ENCODE data around the gene PCDHGA5.
A peak's percentile ranks its signal among the peaks of the same experiment; 100 is the strongest.

Gene PCDHGA5

DNA sequence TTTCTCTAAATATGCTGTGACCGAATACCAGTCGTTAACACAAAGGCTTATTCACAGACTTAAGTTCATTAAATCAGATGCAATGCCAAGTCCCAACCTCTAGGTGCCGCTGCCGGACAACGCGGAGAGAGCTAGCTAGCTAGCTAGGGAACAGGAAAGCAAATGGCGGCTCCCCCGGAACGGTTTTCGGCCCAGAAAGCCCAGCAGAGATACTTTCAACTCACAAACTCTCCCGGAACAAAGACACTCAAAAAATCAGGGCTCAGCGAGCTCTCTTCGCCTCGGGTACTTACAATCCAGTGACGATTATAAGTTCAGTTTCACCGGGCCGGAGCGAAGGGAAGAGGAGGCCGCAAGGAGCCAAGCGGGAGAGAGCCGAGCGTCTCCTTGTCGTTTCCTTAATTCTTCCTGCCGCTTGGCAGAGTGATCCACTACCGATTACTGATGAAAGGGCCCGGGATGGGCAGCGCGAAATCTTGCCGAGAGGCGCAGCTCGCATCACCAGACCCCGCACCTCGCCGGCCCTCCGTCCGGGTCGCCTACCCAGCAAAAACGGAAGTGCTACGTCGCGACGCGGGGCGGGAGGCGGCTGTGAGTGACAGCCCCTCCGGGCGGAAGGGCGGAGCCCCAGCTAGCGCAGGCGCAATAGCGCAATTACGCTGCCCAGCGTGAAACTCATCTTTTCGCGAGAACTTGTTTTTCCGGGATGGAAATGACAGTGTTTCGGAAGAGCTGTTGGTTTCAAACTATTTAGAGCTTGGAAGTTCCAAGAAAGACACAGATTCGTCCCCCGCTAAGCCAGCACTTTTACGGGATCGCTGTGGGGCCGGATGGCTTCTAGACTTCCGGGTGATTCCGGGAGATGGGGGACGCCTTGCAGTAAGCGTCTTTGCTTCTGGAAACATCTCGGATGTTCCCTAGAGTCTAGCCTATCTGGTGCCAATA is 43.5 kb upstream of the PCDHGA5 start, which contains the start of gene TAF7:
TAF7 (minus strand) TSS at position 560 of the 945 bp plus-strand sequence. CDS start 740 bp downstream, outside the sequence.
- H3K9ac ChIP-seq (ENCODE audit: low read depth, low read length, poor library complexity), result no peak within 1 kb of the TSS
- peaks cover 0 to 1% of the 10 kb centered on the region in 2 donors for H3K4me1 ChIP-seq (ENCODE audit: control insufficient read depth in 2 of 2, insufficient read depth in 1 of 2, low read depth in 1 of 2, low read length in 2 of 2)
- H2AFZ ChIP-seq (ENCODE audit: low read length), result peak within 1 kb of the TSS; percentile 90
- H3K36me3 ChIP-seq (replicated peaks in 1 of 2; ENCODE audit: control insufficient read depth in 2 of 2, insufficient read depth in 2 of 2, low read length in 2 of 2), result peaks cover 15 to 40% of the 10 kb centered on the region in 2 donors
- peak within 1 kb of the TSS; percentile 64 to 91 for H3K4me3 ChIP-seq (ENCODE audit: low read length in 2 of 2)
- no peaks in the 10 kb centered on the region for H3K79me1 ChIP-seq (ENCODE audit: low read depth, low read length)
- no peak within 1 kb of the TSS for H2BK5ac ChIP-seq (ENCODE audit: low read length)
- no peak within 1 kb of the TSS for H2BK120ac ChIP-seq (ENCODE audit: low read depth, low read length)
- H3K9me3 ChIP-seq (replicated peaks in 1 of 2; ENCODE audit: control insufficient read depth in 2 of 2, insufficient read depth in 1 of 2, low read depth in 1 of 2, low read length in 2 of 2), result peaks cover 19 to 52% of the 10 kb centered on the region in 2 donors
- no peaks in the 10 kb centered on the region for H3K27me3 ChIP-seq (ENCODE audit: control insufficient read depth in 3 of 3, insufficient read depth in 3 of 3, low read depth in 1 of 3, low read length in 3 of 3)
- H3K14ac ChIP-seq (ENCODE audit: low read length), result no peak within 1 kb of the TSS
- H4K91ac ChIP-seq (ENCODE audit: low read depth, low read length, poor library complexity), result no peak within 1 kb of the TSS
- no peak within 1 kb of the TSS for H3K4ac ChIP-seq (ENCODE audit: low read length)
- no peak within 1 kb of the TSS for H2AK5ac ChIP-seq (ENCODE audit: low read depth, low read length)
- H2BK15ac ChIP-seq (ENCODE audit: low read length), result no peak within 1 kb of the TSS
- DNase-seq (ENCODE audit: low spot score), result peak; percentile 93
- peak within 1 kb of the TSS; percentile 65 for H3K4me2 ChIP-seq (ENCODE audit: insufficient read depth, low read length, poor library complexity, severe bottlenecking)
- peak within 1 kb of the TSS; percentile 94 for H3K18ac ChIP-seq (ENCODE audit: low read length)
- peak within 1 kb of the TSS; percentile 94 for H3K23ac ChIP-seq (ENCODE audit: low read depth, low read length, poor library complexity)
- no peak within 1 kb of the TSS for H4K8ac ChIP-seq (ENCODE audit: low read depth, low read length)
- WGBS, 2 donors (ENCODE audit: extremely low coverage in 2 of 2, insufficient read length in 2 of 2, insufficient replicate concordance in 1 of 2), result no CpG with 5 or more reads among the region's 67 CpGs
- peak within 1 kb of the TSS; percentile 83 for H3K27ac ChIP-seq (replicated peaks; ENCODE audit: low read length)
- H2BK12ac ChIP-seq (ENCODE audit: low read length), result no peak within 1 kb of the TSS

DNA sequence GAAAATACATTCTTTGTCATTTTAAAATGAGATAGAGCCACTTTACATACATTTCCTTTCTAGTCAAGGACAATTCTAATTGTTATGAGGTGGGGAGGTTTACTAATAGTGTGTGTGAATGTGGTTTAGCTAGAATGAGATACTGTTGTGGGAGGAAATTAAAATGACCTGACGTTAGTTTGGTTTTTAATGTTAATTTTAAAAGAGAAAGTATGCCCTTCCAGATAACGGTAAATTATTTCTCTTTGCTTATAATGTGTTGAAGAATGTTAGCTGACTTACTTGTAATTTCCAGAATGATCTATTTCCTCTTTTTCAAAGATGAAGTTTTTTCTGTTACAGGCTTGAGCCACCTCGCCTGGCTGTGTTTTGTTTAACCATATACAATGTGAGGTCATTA is 41.7 kb upstream of the PCDHGA5 start:
- Histone ChIP-seq H2AK5ac (ENCODE audit: low read depth, low read length) (no peak overlapping the region), H3K36me3 (replicated peaks in 1 of 2; ENCODE audit: control insufficient read depth in 2 of 2, insufficient read depth in 2 of 2, low read length in 2 of 2) (peaks cover 15 to 23% of the 10 kb centered on the region in 2 donors), H2BK15ac (ENCODE audit: low read length) (no peak overlapping the region), H2BK5ac (ENCODE audit: low read length) (no peak overlapping the region), H3K9ac (ENCODE audit: low read depth, low read length, poor library complexity) (no peak overlapping the region), H3K79me1 (ENCODE audit: low read depth, low read length) (no peaks in the 10 kb centered on the region), H3K4me3 (ENCODE audit: low read length in 2 of 2) (no peak overlapping the region), H4K91ac (ENCODE audit: low read depth, low read length, poor library complexity) (no peak overlapping the region), H3K23ac (ENCODE audit: low read depth, low read length, poor library complexity) (no peak overlapping the region), H3K18ac (ENCODE audit: low read length) (no peak overlapping the region), H3K4me1 (ENCODE audit: control insufficient read depth in 2 of 2, insufficient read depth in 1 of 2, low read depth in 1 of 2, low read length in 2 of 2) (peaks cover 0 to 1% of the 10 kb centered on the region in 2 donors), H3K4ac (ENCODE audit: low read length) (no peak overlapping the region), H3K14ac (ENCODE audit: low read length) (no peak overlapping the region), H3K27me3 (ENCODE audit: control insufficient read depth in 3 of 3, insufficient read depth in 3 of 3, low read depth in 1 of 3, low read length in 3 of 3) (no peaks in the 10 kb centered on the region), H3K4me2 (ENCODE audit: insufficient read depth, low read length, poor library complexity, severe bottlenecking) (no peak overlapping the region), H3K9me3 (replicated peaks in 1 of 2; ENCODE audit: control insufficient read depth in 2 of 2, insufficient read depth in 1 of 2, low read depth in 1 of 2, low read length in 2 of 2) (peaks cover 20 to 39% of the 10 kb centered on the region in 2 donors), H4K8ac (ENCODE audit: low read depth, low read length) (no peak overlapping the region), H3K27ac (replicated peaks; ENCODE audit: low read length) (no peak overlapping the region), H2BK120ac (ENCODE audit: low read depth, low read length) (no peak overlapping the region), H2AFZ (ENCODE audit: low read length) (no peak overlapping the region), H2BK12ac (ENCODE audit: low read length) (no peak overlapping the region)
- WGBS, 2 donors (ENCODE audit: extremely low coverage in 2 of 2, insufficient read length in 2 of 2, insufficient replicate concordance in 1 of 2), result 100% methylated on average over 1 of the region's 3 CpGs
- DNase-seq (ENCODE audit: low spot score), result no peak

DNA sequence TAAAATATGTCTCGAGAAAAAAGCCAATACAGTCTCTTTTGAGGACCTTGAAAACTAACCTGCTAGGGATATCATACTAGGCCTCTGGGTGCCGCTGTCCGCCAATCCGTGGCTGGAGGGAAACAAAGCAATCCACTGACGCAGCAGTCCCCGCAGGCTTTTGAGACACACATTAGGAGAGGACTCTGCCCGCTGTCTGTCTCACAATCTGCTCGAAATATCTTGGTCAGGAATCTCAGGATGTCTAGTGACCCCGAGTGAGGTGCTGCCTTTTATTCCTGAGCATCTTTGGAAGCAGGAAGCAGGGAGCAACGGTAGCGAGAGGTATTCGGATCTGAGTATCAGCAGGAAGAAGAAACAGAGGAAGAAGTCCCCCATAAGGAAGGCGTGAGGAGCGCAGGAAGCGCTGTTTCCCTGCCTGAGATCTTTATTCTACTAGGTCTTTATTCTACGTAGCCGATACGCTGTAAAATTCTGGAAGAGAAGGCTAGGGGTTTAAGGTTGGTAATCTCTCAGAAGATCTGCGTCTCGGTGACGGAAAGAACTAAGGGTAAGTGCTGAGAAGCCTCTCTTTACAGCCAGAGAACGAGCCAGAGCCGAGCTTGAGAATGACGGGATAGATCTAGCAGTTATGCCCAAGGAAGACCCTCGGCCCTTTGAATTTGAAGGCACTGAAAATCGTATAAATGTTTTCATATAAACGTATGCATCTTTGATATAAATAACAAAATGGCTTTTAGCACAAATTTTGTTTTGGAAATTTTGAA is 37.7 kb upstream of the PCDHGA5 start:
- no peak overlapping the region for H3K27ac ChIP-seq (replicated peaks; ENCODE audit: low read length)
- H3K4ac ChIP-seq (ENCODE audit: low read length), result no peak overlapping the region
- H3K4me3 ChIP-seq (ENCODE audit: low read length in 2 of 2), result no peak overlapping the region
- no peaks in the 10 kb centered on the region for H3K4me1 ChIP-seq (ENCODE audit: control insufficient read depth in 2 of 2, insufficient read depth in 1 of 2, low read depth in 1 of 2, low read length in 2 of 2)
- H3K27me3 ChIP-seq (ENCODE audit: control insufficient read depth in 3 of 3, insufficient read depth in 3 of 3, low read depth in 1 of 3, low read length in 3 of 3), result no peaks in the 10 kb centered on the region
- H3K18ac ChIP-seq (ENCODE audit: low read length), result no peak overlapping the region
- H3K23ac ChIP-seq (ENCODE audit: low read depth, low read length, poor library complexity), result no peak overlapping the region
- H2BK5ac ChIP-seq (ENCODE audit: low read length), result no peak overlapping the region
- no peak overlapping the region for H3K14ac ChIP-seq (ENCODE audit: low read length)
- H2BK120ac ChIP-seq (ENCODE audit: low read depth, low read length), result no peak overlapping the region
- no peak overlapping the region for H2BK12ac ChIP-seq (ENCODE audit: low read length)
- H3K9me3 ChIP-seq (replicated peaks in 1 of 2; ENCODE audit: control insufficient read depth in 2 of 2, insufficient read depth in 1 of 2, low read depth in 1 of 2, low read length in 2 of 2), result peaks cover 21 to 26% of the 10 kb centered on the region in 2 donors
- no peaks in the 10 kb centered on the region for H3K79me1 ChIP-seq (ENCODE audit: low read depth, low read length)
- peak overlapping the region; percentile 36 for H2AFZ ChIP-seq (ENCODE audit: low read length)
- no CpG with 5 or more reads among the region's 27 CpGs for WGBS, 2 donors (ENCODE audit: extremely low coverage in 2 of 2, insufficient read length in 2 of 2, insufficient replicate concordance in 1 of 2)
- H3K36me3 ChIP-seq (replicated peaks in 1 of 2; ENCODE audit: control insufficient read depth in 2 of 2, insufficient read depth in 2 of 2, low read length in 2 of 2), result no peaks in the 10 kb centered on the region
- no peak overlapping the region for H4K91ac ChIP-seq (ENCODE audit: low read depth, low read length, poor library complexity)
- H2BK15ac ChIP-seq (ENCODE audit: low read length), result no peak overlapping the region
- no peak overlapping the region for H3K9ac ChIP-seq (ENCODE audit: low read depth, low read length, poor library complexity)
- DNase-seq (ENCODE audit: low spot score), result no peak
- no peak overlapping the region for H3K4me2 ChIP-seq (ENCODE audit: insufficient read depth, low read length, poor library complexity, severe bottlenecking)
- H2AK5ac ChIP-seq (ENCODE audit: low read depth, low read length), result no peak overlapping the region
- H4K8ac ChIP-seq (ENCODE audit: low read depth, low read length), result no peak overlapping the region

DNA sequence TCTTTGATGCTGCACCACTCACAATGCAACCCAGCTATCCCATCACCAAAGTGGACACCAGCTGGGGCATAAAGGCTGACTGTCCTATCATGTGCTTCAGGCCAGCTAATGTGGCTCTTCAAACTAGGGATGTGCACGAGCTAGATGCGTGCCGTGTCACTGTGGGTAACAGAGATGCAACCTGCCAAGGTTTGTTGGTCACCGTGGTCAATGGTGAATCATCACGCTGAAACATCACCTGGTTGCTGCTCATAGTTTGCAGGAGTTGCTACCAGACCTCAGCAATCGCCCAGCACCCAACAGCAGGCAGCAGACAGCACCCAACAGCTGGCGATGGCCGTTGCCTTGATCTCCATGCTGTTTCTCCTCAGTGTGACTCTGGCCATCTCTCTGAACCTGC is 35.7 kb upstream of the PCDHGA5 start:
- Histone ChIP-seq H3K9me3 (replicated peaks in 1 of 2; ENCODE audit: control insufficient read depth in 2 of 2, insufficient read depth in 1 of 2, low read depth in 1 of 2, low read length in 2 of 2) (peaks cover 29% of the 10 kb centered on the region in 2 donors), H3K9ac (ENCODE audit: low read depth, low read length, poor library complexity) (no peak overlapping the region), H2BK12ac (ENCODE audit: low read length) (no peak overlapping the region), H2BK120ac (ENCODE audit: low read depth, low read length) (no peak overlapping the region), H3K79me1 (ENCODE audit: low read depth, low read length) (no peaks in the 10 kb centered on the region), H3K14ac (ENCODE audit: low read length) (peak overlapping the region; percentile 33), H3K18ac (ENCODE audit: low read length) (no peak overlapping the region), H3K27ac (replicated peaks; ENCODE audit: low read length) (no peak overlapping the region), H3K4me1 (ENCODE audit: control insufficient read depth in 2 of 2, insufficient read depth in 1 of 2, low read depth in 1 of 2, low read length in 2 of 2) (no peaks in the 10 kb centered on the region), H4K91ac (ENCODE audit: low read depth, low read length, poor library complexity) (peak overlapping the region; percentile 5), H3K4me2 (ENCODE audit: insufficient read depth, low read length, poor library complexity, severe bottlenecking) (no peak overlapping the region), H3K4ac (ENCODE audit: low read length) (no peak overlapping the region), H3K4me3 (ENCODE audit: low read length in 2 of 2) (no peak overlapping the region), H3K36me3 (replicated peaks in 1 of 2; ENCODE audit: control insufficient read depth in 2 of 2, insufficient read depth in 2 of 2, low read length in 2 of 2) (no peaks in the 10 kb centered on the region), H2BK5ac (ENCODE audit: low read length) (no peak overlapping the region), H3K27me3 (ENCODE audit: control insufficient read depth in 3 of 3, insufficient read depth in 3 of 3, low read depth in 1 of 3, low read length in 3 of 3) (no peaks in the 10 kb centered on the region), H2AK5ac (ENCODE audit: low read depth, low read length) (no peak overlapping the region), H3K23ac (ENCODE audit: low read depth, low read length, poor library complexity) (no peak overlapping the region), H4K8ac (ENCODE audit: low read depth, low read length) (no peak overlapping the region), H2AFZ (ENCODE audit: low read length) (no peak overlapping the region), H2BK15ac (ENCODE audit: low read length) (no peak overlapping the region)
- no CpG with 5 or more reads among the region's 8 CpGs for WGBS, 2 donors (ENCODE audit: extremely low coverage in 2 of 2, insufficient read length in 2 of 2, insufficient replicate concordance in 1 of 2)
- no peak for DNase-seq (ENCODE audit: low spot score)

All from neuronal stem cell (in vitro differentiated cells).